Trophoblast cell (in vitro differentiated cells and primary cell): ENCODE measurements around the gene CBR4.

ENCODE experiments used
- DNase-seq, 2 donors: peaks; one replicate each; pipeline ENCODE4 v3.0.0-alpha.2; 2016
- H2AFZ ChIP-seq: 2 replicates; pipeline ENCODE4 v1.6.1; 2013; ENCODE audit warnings: low read length, moderate library complexity, mild to moderate bottlenecking; ENCODE audit not compliant: insufficient read depth, poor library complexity
- H2AK5ac ChIP-seq: 2 replicates; pipeline ENCODE4 v1.6.1; 2013; ENCODE audit warnings: mild to moderate bottlenecking, low read length
- H2BK120ac ChIP-seq: 2 replicates; pipeline ENCODE4 v1.6.1; 2013; ENCODE audit warnings: low read length, mild to moderate bottlenecking, moderate library complexity; ENCODE audit not compliant: insufficient read depth, poor library complexity
- H2BK12ac ChIP-seq: 2 replicates; pipeline ENCODE4 v1.6.1; 2013; ENCODE audit warnings: mild to moderate bottlenecking, low read length, moderate library complexity
- H2BK5ac ChIP-seq: 2 replicates; pipeline ENCODE4 v1.6.1; 2013; ENCODE audit warnings: low read length, low read depth, moderate library complexity, mild to moderate bottlenecking; ENCODE audit not compliant: poor library complexity
- H3K14ac ChIP-seq: 2 replicates; pipeline ENCODE4 v1.6.1; 2013; ENCODE audit warnings: mild to moderate bottlenecking, low read length
- H3K18ac ChIP-seq: 2 replicates; pipeline ENCODE4 v1.6.1; 2013; ENCODE audit warnings: mild to moderate bottlenecking, low read length
- H3K23ac ChIP-seq: 2 replicates; pipeline ENCODE4 v1.6.1; 2013; ENCODE audit warnings: low read length
- H3K27ac ChIP-seq: 2 replicates; pipeline ENCODE4 v1.5.1; 2013; ENCODE audit warnings: low read depth, mild to moderate bottlenecking, inconsistent platforms, low read length, moderate library complexity
- H3K27me3 ChIP-seq: 2 replicates; pipeline ENCODE4 v1.6.1; 2013; ENCODE audit warnings: inconsistent platforms, mild to moderate bottlenecking, low read length, moderate library complexity; ENCODE audit not compliant: insufficient read depth
- H3K36me3 ChIP-seq, 2 experiments: 1 replicate in 1 of 2; 2 replicates in 1 of 2; pipeline ENCODE4 v1.6.1; 2013; ENCODE audit warnings: low read length in 2 of 2, mild to moderate bottlenecking in 2 of 2, moderate library complexity in 1 of 2; ENCODE audit not compliant: insufficient read depth in 2 of 2, control insufficient read depth in 1 of 2
- H3K4ac ChIP-seq: 2 replicates; pipeline ENCODE4 v1.6.1; 2013; ENCODE audit warnings: low read depth, mild to moderate bottlenecking, low read length, moderate library complexity
- H3K4me1 ChIP-seq, 2 experiments: 1 replicate in 1 of 2; 2 replicates in 1 of 2; pipeline ENCODE4 v1.6.1; 2013; ENCODE audit warnings: low read length in 2 of 2, mild to moderate bottlenecking in 2 of 2, moderate library complexity in 1 of 2; ENCODE audit not compliant: insufficient read depth in 2 of 2, control insufficient read depth in 1 of 2
- H3K4me2 ChIP-seq: 2 replicates; pipeline ENCODE4 v1.6.1; 2013; ENCODE audit warnings: inconsistent platforms, mild to moderate bottlenecking, low read length, moderate library complexity
- H3K4me3 ChIP-seq: 2 replicates; pipeline ENCODE4 v1.5.1; 2013; ENCODE audit warnings: mild to moderate bottlenecking, low read depth, low read length, inconsistent platforms
- H3K79me1 ChIP-seq: one replicate; pipeline ENCODE4 v1.6.1; 2013; ENCODE audit warnings: low read length
- H3K79me2 ChIP-seq: 2 replicates; pipeline ENCODE4 v1.6.1; 2013; ENCODE audit warnings: low read length, mild to moderate bottlenecking; ENCODE audit not compliant: control insufficient read depth, insufficient read depth, poor library complexity
- H3K9ac ChIP-seq: 2 replicates; pipeline ENCODE4 v1.6.1; 2013; ENCODE audit warnings: mild to moderate bottlenecking, low read length
- H3K9me3 ChIP-seq: 2 replicates; pipeline ENCODE4 v1.6.1; 2013; ENCODE audit warnings: low read depth, mild to moderate bottlenecking, control low read depth, inconsistent platforms, low read length; ENCODE audit not compliant: insufficient read depth
- H4K12ac ChIP-seq: 2 replicates; pipeline ENCODE4 v1.6.1; 2013; ENCODE audit warnings: low read depth, mild to moderate bottlenecking, low read length, moderate library complexity
- H4K8ac ChIP-seq: 2 replicates; pipeline ENCODE4 v1.6.1; 2013; ENCODE audit warnings: low read depth, mild to moderate bottlenecking, low read length, moderate library complexity
- H4K91ac ChIP-seq: one replicate; pipeline ENCODE4 v1.6.1; 2013; ENCODE audit warnings: low read depth, mild to moderate bottlenecking, low read length, moderate library complexity
- WGBS: extraction: QIAGEN DNeasy Blood & Tissue Kit; methylation state at CpG from one replicate; pipeline ENCODE4 v1.1.7; 2013; ENCODE audit warnings: missing lambda C conversion rate; ENCODE audit not compliant: insufficient read length, insufficient coverage; ENCODE audit errors: extremely low coverage; 5-methylcytosine and 5-hydroxymethylcytosine counted together

The CBR4 gene

DNA sequence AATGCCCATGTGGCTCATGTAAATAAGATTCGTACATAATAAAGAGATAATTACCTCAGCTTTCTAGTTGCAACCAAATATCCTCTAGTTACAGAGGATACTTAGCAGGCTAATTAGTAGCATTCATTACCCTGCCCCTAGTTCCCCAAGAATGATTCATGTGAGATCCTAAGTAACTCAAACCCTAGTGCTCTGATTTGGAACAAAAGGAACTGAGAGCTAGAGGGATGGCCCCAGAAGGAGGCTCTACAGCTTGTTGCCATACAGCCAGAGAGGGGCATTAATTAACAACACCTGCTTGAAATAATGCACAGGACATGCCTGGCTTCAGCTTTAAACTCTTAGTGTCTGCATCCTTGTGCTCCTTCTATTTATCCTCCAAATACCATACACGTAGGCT is 32.6 kb upstream of the CBR4 start:
- Histone ChIP-seq H3K79me2 (no peaks in the 10 kb centered on the region), H3K9me3 (no peaks in the 10 kb centered on the region), H3K4ac (no peak overlapping the region), H4K12ac (no peak overlapping the region), H3K14ac (no peak overlapping the region), H3K36me3 (no peaks in the 10 kb centered on the region), H2AFZ (no peak overlapping the region), H3K18ac (no peak overlapping the region), H2AK5ac (no peak overlapping the region), H2BK120ac (no peak overlapping the region), H2BK5ac (no peak overlapping the region), H2BK12ac (no peak overlapping the region), H3K9ac (no peak overlapping the region), H4K91ac (no peak overlapping the region), H3K27me3 (no peaks in the 10 kb centered on the region), H3K4me1 (peaks cover 2% of the 10 kb centered on the region in 2 experiments), H3K4me3 (no peak overlapping the region), H4K8ac (no peak overlapping the region), H3K79me1 (no peaks in the 10 kb centered on the region), H3K4me2 (no peak overlapping the region), H3K23ac (no peak overlapping the region), H3K27ac (no peak overlapping the region)
- no peak for DNase-seq
- no CpG with 5 or more reads among the region's 2 CpGs for WGBS

DNA sequence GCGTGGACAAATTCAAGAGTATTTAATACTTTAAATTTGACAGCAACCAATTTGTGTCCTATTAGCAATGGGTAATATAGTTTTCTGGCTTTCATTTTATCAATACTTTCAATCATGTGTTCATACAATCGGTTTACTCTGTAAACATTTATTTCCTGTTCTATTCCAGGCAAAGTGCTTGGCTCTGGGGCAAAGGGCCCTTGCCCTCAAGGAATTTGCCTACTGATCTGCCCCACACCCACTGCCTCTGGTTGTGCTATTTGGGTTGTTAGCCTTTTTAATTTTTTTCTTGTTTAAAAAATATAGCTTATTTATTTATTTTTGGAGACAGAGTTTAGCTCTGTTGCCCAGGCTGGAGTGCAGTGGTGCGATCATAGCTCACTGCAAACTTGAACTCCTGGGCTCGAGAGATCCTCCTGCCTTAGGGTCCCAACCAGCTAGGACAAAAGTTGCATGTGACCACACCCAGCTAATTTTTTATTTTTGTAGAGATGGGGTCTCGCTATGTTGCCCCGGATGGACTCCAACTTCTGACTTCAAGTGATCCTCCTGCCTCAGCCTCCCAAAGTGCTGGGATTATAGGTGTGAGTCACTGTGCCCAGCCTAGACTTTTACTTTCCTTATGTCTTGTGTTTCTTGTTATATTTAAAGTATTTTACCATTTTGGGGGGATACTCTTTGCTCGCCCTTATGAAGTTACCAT is 30.7 kb upstream of the CBR4 start:
- Histone ChIP-seq H2BK12ac (no peak overlapping the region), H3K14ac (no peak overlapping the region), H2AFZ (no peak overlapping the region), H3K9me3 (no peaks in the 10 kb centered on the region), H4K12ac (no peak overlapping the region), H3K79me2 (no peaks in the 10 kb centered on the region), H4K8ac (no peak overlapping the region), H3K4me3 (no peak overlapping the region), H4K91ac (no peak overlapping the region), H3K9ac (no peak overlapping the region), H3K27me3 (no peaks in the 10 kb centered on the region), H3K4me1 (peaks cover 2% of the 10 kb centered on the region in 2 experiments), H3K4me2 (no peak overlapping the region), H3K18ac (no peak overlapping the region), H3K4ac (no peak overlapping the region), H2AK5ac (no peak overlapping the region), H3K23ac (no peak overlapping the region), H3K27ac (no peak overlapping the region), H3K36me3 (no peaks in the 10 kb centered on the region), H2BK120ac (no peak overlapping the region), H3K79me1 (no peaks in the 10 kb centered on the region), H2BK5ac (no peak overlapping the region)
- DNase-seq: no peak
- no CpG with 5 or more reads among the region's 7 CpGs for WGBS

DNA sequence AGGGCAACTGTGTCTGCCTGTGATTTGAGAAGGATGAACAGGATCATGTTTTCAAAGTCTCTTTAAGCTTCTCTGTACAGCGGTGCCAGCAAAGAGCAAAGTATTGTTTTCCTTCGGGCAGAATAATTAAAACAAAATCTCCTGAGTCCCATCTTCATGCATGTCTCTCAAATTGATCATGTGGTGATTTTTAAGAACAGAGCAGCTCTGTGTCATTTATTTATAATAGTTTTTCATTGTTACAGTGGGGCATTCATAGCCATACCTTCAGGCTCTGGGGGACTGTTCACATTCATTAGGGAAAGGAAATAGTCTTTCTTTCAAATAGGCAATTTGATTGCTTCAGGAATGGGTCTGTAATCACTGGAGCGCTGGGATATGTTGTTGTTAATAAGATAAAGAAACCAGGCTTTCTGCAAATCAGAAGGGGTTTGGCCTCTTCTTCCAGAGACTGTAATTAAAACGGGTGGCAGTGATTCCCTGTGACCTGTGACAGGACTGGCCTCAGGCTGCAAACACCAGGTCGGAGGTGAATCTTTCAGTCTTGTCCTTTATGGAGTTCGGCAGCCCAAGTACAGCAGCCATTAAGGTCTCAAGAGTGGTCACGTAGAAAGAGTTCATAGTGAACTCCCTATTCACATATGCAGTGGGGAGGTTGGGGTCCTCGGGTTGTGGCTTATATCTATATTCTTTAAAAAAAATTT is 29.3 kb upstream of the CBR4 start:
- H3K4ac ChIP-seq: no peak overlapping the region
- H2BK12ac ChIP-seq: no peak overlapping the region
- H3K9me3 ChIP-seq: no peaks in the 10 kb centered on the region
- H3K9ac ChIP-seq: no peak overlapping the region
- H3K79me2 ChIP-seq: no peaks in the 10 kb centered on the region
- peaks cover 2% of the 10 kb centered on the region in 2 experiments for H3K4me1 ChIP-seq
- no peak overlapping the region for H3K14ac ChIP-seq
- no peak overlapping the region for H3K23ac ChIP-seq
- H3K79me1 ChIP-seq: no peaks in the 10 kb centered on the region
- no CpG with 5 or more reads among the region's 8 CpGs for WGBS
- H3K27me3 ChIP-seq: no peaks in the 10 kb centered on the region
- no peak overlapping the region for H2AFZ ChIP-seq
- H3K4me3 ChIP-seq: no peak overlapping the region
- H4K12ac ChIP-seq: no peak overlapping the region
- no peak overlapping the region for H4K91ac ChIP-seq
- no peak overlapping the region for H3K4me2 ChIP-seq
- no peak for DNase-seq
- H2BK120ac ChIP-seq: no peak overlapping the region
- no peak overlapping the region for H3K18ac ChIP-seq
- H2AK5ac ChIP-seq: no peak overlapping the region
- no peaks in the 10 kb centered on the region for H3K36me3 ChIP-seq
- no peak overlapping the region for H2BK5ac ChIP-seq
- no peak overlapping the region for H4K8ac ChIP-seq
- H3K27ac ChIP-seq: no peak overlapping the region

DNA sequence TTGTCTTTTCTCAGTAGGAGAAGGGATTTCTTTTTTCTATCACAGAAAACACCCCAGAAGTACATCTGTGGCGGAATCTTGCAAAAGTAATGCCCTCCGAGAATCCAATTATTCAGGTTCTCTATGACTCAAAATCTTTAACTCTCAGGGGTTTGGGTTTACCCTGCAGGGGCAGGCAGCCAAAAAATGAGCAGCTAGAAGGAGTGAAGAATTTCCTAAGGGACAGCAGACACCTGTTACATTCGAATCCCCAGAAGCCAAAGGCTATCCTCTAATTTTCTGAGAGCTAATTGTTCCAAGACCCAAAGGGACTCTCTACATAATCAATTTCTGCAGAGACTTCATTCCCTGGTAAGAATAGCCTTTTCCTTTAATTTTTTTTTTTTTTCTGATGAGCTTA is 27.5 kb upstream of the CBR4 start:
- Histone ChIP-seq H3K4me2 (no peak overlapping the region), H3K18ac (no peak overlapping the region), H2AFZ (no peak overlapping the region), H3K9ac (no peak overlapping the region), H4K8ac (no peak overlapping the region), H3K79me2 (no peaks in the 10 kb centered on the region), H4K12ac (no peak overlapping the region), H3K27me3 (no peaks in the 10 kb centered on the region), H3K23ac (no peak overlapping the region), H2BK120ac (no peak overlapping the region), H2BK5ac (no peak overlapping the region), H3K4ac (no peak overlapping the region), H3K36me3 (no peaks in the 10 kb centered on the region), H3K27ac (no peak overlapping the region), H4K91ac (no peak overlapping the region), H3K9me3 (no peaks in the 10 kb centered on the region), H3K4me1 (peaks cover 2 to 5% of the 10 kb centered on the region in 2 experiments), H2AK5ac (no peak overlapping the region), H3K4me3 (no peak overlapping the region), H3K14ac (no peak overlapping the region), H2BK12ac (no peak overlapping the region), H3K79me1 (no peaks in the 10 kb centered on the region)
- no peak for DNase-seq
- WGBS: no CpG with 5 or more reads among the region's 3 CpGs
